Activated naive CD4-positive, alpha-beta T cell treated with anti-CD3 and anti-CD28 coated beads for 36 hours (primary cell): ENCODE measurements around the gene CCDC192. TPM values are rescaled to one million over a fixed set of nuclear protein-coding genes. Genes with fewer than 3 reads are reported as not detected.

ENCODE experiments used
- CTCF ChIA-PET: fragments of 350-600 bp; sonication (Branson Sonifier 250); formaldehyde crosslinking; loops from one replicate; lab custom pipeline; 2021; ENCODE audit warnings: antibody characterized with exemption; lab: Charles Lee
- DNase-seq: peaks from one replicate; pipeline ENCODE4 v3.0.0-alpha.2; 2020
- H3K27ac Mint-ChIP-seq: one replicate; pipeline ENCODE4 v1.8.0; 2021; ENCODE audit warnings: mild to moderate bottlenecking, mixed read lengths
- H3K27me3 Mint-ChIP-seq: one replicate; pipeline ENCODE4 v1.8.0; 2021; ENCODE audit warnings: low read depth, mixed read lengths
- H3K36me3 Mint-ChIP-seq: one replicate; pipeline ENCODE4 v1.8.0; 2021; ENCODE audit warnings: low read depth, mixed read lengths
- H3K4me1 Mint-ChIP-seq: one replicate; pipeline ENCODE4 v1.8.0; 2021; ENCODE audit warnings: low read depth, mixed read lengths
- H3K4me3 Mint-ChIP-seq: one replicate; pipeline ENCODE4 v1.8.0; 2021; ENCODE audit warnings: mild to moderate bottlenecking, moderate library complexity, mixed read lengths
- H3K9me3 Mint-ChIP-seq: one replicate; pipeline ENCODE4 v1.8.0; 2021; ENCODE audit warnings: mixed read lengths
- intact Hi-C: fragments of 100-400 bp; cut with micrococcal nuclease; formaldehyde crosslinking; loops from one replicate; pipeline ENCODE4 v1.15.1; 2023
- total RNA-seq, 2 experiments: library from RNA; stranded (reverse); gene quantifications; one replicate each; pipeline ENCODE4 v1.2.3, GENCODE V29; 2021

The CCDC192 gene
- total RNA-seq, 2 experiments from 2014 or later = not detected

GRCh38 chr5:127909821-127910220, 206.6 kb downstream of the CCDC192 start:
- intact Hi-C loops = loop anchor here (2.0 kb wide), 1 partner anchor 173 kb away; the partner anchor contains the start of gene SLC12A2
- Mint-ChIP-seq H3K36me3 (no peaks in the 10 kb centered on the region), H3K9me3 (no peaks in the 10 kb centered on the region), H3K4me3 (no peak overlapping the region), H3K27me3 (no peaks in the 10 kb centered on the region), H3K4me1 (no peaks in the 10 kb centered on the region), H3K27ac (no peak overlapping the region)
- no peak for DNase-seq
- CTCF ChIA-PET = interaction anchor here (0.6 to 0.7 kb wide), 4 partner anchors 9 to 972 kb away, joined by 3 to 5 read pairs (median 3); no protein-coding TSS in a partner anchor

DNA sequence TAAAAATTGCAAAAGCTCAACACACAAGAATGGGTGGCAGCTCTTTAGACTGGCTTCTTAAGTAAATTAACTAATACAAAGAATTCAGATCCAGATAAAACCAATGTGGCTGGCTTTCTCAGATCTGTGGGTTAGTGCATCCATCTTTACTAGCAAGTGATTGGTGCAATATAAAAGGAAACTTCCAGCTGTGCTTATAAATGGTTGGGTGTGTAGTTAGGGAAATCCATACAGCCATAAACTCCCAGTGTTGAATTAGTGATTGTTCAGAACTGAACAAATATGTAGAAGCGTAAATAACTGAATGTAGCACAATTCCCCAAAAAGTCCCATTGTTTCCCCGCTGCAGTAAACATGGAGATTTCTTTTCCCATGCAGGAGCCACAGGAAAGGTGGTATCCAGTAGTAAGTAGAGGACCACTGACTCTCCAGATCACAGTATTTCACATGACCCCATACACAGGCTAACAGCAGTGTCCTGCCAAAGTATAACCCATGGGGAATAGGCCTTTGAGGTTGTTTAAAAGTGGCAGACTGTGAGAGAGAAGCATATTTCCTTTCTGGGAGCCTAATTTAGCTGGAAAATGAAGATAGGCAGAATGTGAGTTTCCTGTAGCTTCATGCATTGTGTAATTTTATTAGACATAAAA, 207.2 kb downstream of the CCDC192 start:
- Mint-ChIP-seq H3K4me1 (no peaks in the 10 kb centered on the region), H3K4me3 (no peak overlapping the region), H3K27me3 (no peaks in the 10 kb centered on the region), H3K9me3 (no peaks in the 10 kb centered on the region), H3K36me3 (no peaks in the 10 kb centered on the region), H3K27ac (no peak overlapping the region)
- no peak for DNase-seq
- intact Hi-C loops = no loop called here
- CTCF ChIA-PET = no interaction called here

DNA sequence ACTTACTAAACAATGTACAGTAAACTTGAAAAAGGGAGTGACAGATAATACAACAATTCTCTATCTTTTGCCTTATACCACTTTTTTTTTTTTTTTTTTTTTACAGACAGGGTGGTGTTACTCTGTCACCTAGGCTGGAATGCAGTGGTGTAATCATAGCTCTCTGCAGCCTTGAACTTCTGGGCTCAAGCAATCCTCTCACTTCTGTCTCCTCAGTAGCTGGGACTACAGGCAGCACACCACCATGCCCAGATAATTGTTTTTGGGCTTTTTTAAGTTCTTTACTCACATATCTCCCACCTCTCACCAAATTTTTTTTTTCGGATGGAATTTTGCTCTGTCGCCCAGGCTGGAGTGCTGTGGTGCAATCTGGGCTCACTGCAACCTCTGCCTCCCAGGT, 208.4 kb downstream of the CCDC192 start:
- CTCF ChIA-PET = interaction anchor here (0.6 kb wide), 1 partner anchor 36 kb away, joined by 3 read pairs; no protein-coding TSS in a partner anchor
- intact Hi-C loops = no loop called here
- H3K27ac Mint-ChIP-seq = no peak overlapping the region
- H3K9me3 Mint-ChIP-seq = no peaks in the 10 kb centered on the region
- no peaks in the 10 kb centered on the region for H3K36me3 Mint-ChIP-seq
- H3K27me3 Mint-ChIP-seq = no peaks in the 10 kb centered on the region
- no peaks in the 10 kb centered on the region for H3K4me1 Mint-ChIP-seq
- H3K4me3 Mint-ChIP-seq = no peak overlapping the region
- no peak for DNase-seq

DNA sequence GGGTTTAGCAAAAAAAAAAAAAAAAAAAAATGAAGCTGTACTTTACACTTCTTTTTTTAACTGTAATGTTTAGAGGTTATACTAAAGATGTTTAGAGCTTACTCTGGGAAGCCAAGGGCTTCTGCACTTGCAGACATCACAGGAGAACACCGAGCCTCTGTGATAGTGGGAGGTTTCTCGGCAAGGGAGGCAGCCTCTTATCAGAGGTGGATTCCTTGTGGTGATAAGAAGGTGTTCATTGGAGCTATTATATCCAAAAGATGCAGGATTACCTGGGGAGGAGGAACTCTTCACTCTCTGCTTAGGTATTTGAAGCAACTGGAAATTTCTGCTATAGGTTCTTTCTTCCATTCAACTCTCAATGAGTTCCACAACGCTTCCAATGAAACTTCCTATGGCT, 209.2 kb downstream of the CCDC192 start:
- Mint-ChIP-seq H3K4me3 (no peak overlapping the region), H3K4me1 (peaks cover 7% of the 10 kb centered on the region), H3K36me3 (no peaks in the 10 kb centered on the region), H3K27ac (no peak overlapping the region), H3K27me3 (no peaks in the 10 kb centered on the region), H3K9me3 (no peaks in the 10 kb centered on the region)
- no peak for DNase-seq
- CTCF ChIA-PET = interaction anchor here (0.6 kb wide), 1 partner anchor 37 kb away, joined by 3 read pairs; no protein-coding TSS in a partner anchor
- intact Hi-C loops = no loop called here

DNA sequence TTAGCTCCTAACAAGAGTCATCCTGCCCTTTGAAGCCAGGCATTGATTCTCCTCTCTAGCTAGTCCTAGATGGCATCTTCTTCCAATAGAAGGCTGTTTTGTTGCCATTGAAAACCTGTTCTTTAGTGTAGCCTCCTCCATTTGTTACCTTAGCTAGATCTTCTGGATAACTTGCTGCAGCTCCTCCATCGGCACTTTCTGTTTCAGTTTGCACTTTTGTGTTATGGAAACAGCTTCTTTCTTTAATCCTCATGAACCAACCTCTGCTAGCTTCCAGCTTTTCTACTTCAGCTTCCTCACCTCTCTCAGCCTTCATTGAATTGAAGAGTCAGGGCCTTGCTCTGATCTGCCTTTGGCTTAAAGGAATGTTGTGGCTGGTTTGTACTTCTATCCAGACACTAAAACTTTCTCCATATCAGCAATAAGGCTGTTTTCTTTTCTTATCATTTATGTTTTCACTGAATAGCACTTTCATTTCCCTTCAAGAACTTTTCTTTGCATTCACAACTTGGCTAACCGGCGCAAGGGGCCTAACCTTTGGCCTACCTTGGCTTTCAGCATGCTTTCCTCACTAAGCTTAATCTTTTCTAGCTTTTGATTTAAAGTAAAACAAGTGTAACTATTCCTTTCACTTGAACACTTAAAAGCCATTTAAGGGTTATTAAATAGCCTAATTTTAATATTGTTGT, 213.8 kb downstream of the CCDC192 start:
- H3K27me3 Mint-ChIP-seq = no peaks in the 10 kb centered on the region
- no peak overlapping the region for H3K27ac Mint-ChIP-seq
- intact Hi-C loops = no loop called here
- peaks cover 7% of the 10 kb centered on the region for H3K4me1 Mint-ChIP-seq
- H3K9me3 Mint-ChIP-seq = no peaks in the 10 kb centered on the region
- no peak overlapping the region for H3K4me3 Mint-ChIP-seq
- no peaks in the 10 kb centered on the region for H3K36me3 Mint-ChIP-seq
- CTCF ChIA-PET = interaction anchor here (0.8 to 1.2 kb wide), 2 partner anchors 25 to 432 kb away, joined by 3 read pairs; no protein-coding TSS in a partner anchor
- no peak for DNase-seq

DNA sequence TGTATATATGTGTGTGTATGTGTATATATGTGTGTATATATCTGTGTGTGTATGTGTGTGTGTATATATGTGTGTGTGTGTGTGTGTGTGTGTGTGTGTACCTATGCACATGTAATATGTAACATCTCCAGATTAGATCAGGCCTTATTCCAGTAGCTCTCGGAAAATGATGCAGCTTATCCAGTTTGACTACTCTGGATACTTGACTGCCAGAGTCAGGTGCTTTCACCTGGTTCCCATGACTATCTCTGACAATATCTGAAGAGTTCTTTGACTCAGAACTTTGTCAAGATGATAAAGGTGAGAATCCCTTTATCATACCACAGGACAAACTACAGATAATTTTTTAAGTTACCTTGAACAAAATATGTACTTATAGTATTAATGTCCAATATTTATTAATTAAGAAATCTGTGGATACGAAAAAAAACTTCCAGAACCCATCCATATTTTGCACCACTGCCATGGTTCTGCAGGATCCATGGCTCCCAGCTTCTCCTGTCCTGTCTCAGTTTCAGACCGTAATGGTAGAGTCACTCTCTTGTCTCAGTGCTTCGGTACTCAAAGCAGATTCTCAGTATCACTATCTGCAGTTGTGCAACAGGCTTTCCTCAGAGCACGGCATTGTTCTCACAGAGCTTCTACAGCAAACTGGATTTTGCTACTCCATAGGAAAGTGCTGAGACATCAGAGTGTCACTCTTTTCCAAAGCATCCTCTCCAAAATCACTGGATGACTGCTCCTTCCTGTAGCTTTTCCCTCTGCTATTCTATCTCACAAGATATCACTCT, 216.0 kb downstream of the CCDC192 start:
- no peak overlapping the region for H3K27ac Mint-ChIP-seq
- no peaks in the 10 kb centered on the region for H3K27me3 Mint-ChIP-seq
- peaks cover 7% of the 10 kb centered on the region for H3K4me1 Mint-ChIP-seq
- no peak for DNase-seq
- CTCF ChIA-PET = interaction anchor here (0.5 kb wide), 1 partner anchor 120 kb away, joined by 3 read pairs; no protein-coding TSS in a partner anchor
- H3K36me3 Mint-ChIP-seq = no peaks in the 10 kb centered on the region
- intact Hi-C loops = no loop called here
- no peak overlapping the region for H3K4me3 Mint-ChIP-seq
- H3K9me3 Mint-ChIP-seq = no peaks in the 10 kb centered on the region

- no peaks in the 10 kb centered on the region for H3K36me3 Mint-ChIP-seq
- H3K4me3 Mint-ChIP-seq = no peak overlapping the region
- CTCF ChIA-PET = no interaction called here
- no peak overlapping the region for H3K27ac Mint-ChIP-seq
- intact Hi-C loops = no loop called here
- no peaks in the 10 kb centered on the region for H3K27me3 Mint-ChIP-seq
- H3K9me3 Mint-ChIP-seq = no peaks in the 10 kb centered on the region
- H3K4me1 Mint-ChIP-seq = peaks cover 7% of the 10 kb centered on the region
- no peak for DNase-seq
Measured at GRCh38 chr5:127919818-127920217, 216.6 kb downstream of the CCDC192 start.

DNA sequence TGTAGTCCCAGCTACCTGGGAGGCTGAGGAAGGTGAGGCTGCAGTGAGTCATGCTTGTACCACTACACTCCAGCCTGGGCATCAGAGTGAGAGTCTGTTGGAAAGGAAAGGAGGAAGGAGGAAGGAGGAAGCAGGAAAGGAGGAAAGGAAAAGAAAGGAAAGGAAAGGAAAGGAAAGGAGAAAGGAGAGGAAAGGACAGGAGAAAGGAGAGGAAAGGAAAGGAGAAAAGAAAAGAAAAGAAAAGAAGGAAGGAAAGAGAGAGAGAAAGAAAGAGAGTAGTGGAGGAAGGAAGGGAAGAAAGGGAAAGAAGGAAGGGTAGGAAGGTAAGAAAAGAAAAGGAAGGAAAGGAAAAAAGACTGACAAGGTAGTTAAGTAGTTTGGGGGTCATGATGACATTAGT, 217.7 kb downstream of the CCDC192 start:
- H3K27ac Mint-ChIP-seq = no peak overlapping the region
- no peak overlapping the region for H3K4me3 Mint-ChIP-seq
- DNase-seq = no peak
- no peaks in the 10 kb centered on the region for H3K27me3 Mint-ChIP-seq
- intact Hi-C loops = no loop called here
- H3K9me3 Mint-ChIP-seq = no peaks in the 10 kb centered on the region
- no peaks in the 10 kb centered on the region for H3K36me3 Mint-ChIP-seq
- CTCF ChIA-PET = no interaction called here
- peaks cover 7% of the 10 kb centered on the region for H3K4me1 Mint-ChIP-seq

DNA sequence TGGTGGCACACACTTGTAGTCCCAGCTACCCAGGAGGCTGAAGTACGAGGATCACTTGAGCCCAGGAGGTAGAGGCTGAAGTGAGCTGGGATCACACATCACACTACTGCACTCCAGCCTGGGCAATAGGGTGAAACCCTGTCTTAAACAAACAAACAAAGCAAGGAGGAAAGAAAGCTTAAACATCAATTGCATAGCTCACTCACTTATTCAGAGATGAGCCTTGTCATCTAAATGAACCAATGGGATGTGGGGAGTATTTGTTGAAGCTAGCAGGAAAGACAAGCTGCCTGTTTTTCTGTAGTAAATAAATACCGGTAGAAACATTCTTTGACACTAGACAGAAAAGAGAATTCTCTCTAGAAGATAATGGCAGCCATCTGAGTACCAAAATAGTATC, 219.4 kb downstream of the CCDC192 start:
- H3K27me3 Mint-ChIP-seq = no peaks in the 10 kb centered on the region
- no peaks in the 10 kb centered on the region for H3K4me1 Mint-ChIP-seq
- H3K27ac Mint-ChIP-seq = no peak overlapping the region
- intact Hi-C loops = no loop called here
- CTCF ChIA-PET = no interaction called here
- no peaks in the 10 kb centered on the region for H3K36me3 Mint-ChIP-seq
- no peak for DNase-seq
- no peak overlapping the region for H3K4me3 Mint-ChIP-seq
- no peaks in the 10 kb centered on the region for H3K9me3 Mint-ChIP-seq

GRCh38 chr5:127923804-127924570, 220.8 kb downstream of the CCDC192 start:
- no peaks in the 10 kb centered on the region for H3K4me1 Mint-ChIP-seq

DNA sequence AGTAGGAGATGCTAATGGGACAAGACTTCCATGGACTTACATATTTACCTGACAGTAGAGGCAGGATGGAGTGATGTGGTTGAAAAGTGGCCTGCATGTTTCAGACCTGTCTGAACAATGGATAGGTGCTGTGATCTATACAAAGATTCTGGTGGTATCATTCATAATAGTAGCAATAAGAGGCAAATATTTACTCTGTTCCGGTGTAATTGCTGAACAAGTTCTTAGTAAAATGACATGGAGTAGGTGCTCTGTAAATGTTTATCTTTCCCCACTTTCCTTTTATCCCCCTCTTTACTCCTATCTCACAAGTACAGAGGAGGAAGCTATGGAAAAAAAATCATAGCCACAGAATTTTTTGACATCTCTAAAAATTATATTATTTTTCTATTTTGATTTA, 221.4 kb downstream of the CCDC192 start:
- no peaks in the 10 kb centered on the region for H3K27me3 Mint-ChIP-seq
- intact Hi-C loops = no loop called here
- no peaks in the 10 kb centered on the region for H3K36me3 Mint-ChIP-seq
- H3K9me3 Mint-ChIP-seq = no peaks in the 10 kb centered on the region
- no peaks in the 10 kb centered on the region for H3K4me1 Mint-ChIP-seq
- H3K27ac Mint-ChIP-seq = no peak overlapping the region
- no peak overlapping the region for H3K4me3 Mint-ChIP-seq
- CTCF ChIA-PET = no interaction called here
- DNase-seq = no peak

More at GRCh38 chr5:127923804-127924570, 220.8 kb downstream of the CCDC192 start:
- CTCF ChIA-PET = no interaction called here
- no peak overlapping the region for H3K4me3 Mint-ChIP-seq
- H3K36me3 Mint-ChIP-seq = no peaks in the 10 kb centered on the region
- intact Hi-C loops = no loop called here
- DNase-seq = no peak
- no peaks in the 10 kb centered on the region for H3K27me3 Mint-ChIP-seq
- no peaks in the 10 kb centered on the region for H3K9me3 Mint-ChIP-seq
- H3K27ac Mint-ChIP-seq = no peak overlapping the region

- CTCF ChIA-PET = interaction anchor here (0.9 kb wide), 1 partner anchor 362 kb away, joined by 3 read pairs; no protein-coding TSS in a partner anchor
- Mint-ChIP-seq H3K9me3 (no peaks in the 10 kb centered on the region), H3K4me3 (no peak overlapping the region), H3K27me3 (no peaks in the 10 kb centered on the region), H3K36me3 (no peaks in the 10 kb centered on the region), H3K27ac (no peak overlapping the region), H3K4me1 (no peaks in the 10 kb centered on the region)
- intact Hi-C loops = no loop called here
- DNase-seq = no peak
Measured at GRCh38 chr5:127925916-127926315, 222.7 kb downstream of the CCDC192 start.
